ENCODE measurements around the gene ULK4. TPM values are rescaled to one million over a fixed set of nuclear protein-coding genes. Genes with fewer than 3 reads are reported as not detected.
A peak's percentile ranks its signal among the peaks of the same experiment; 100 is the strongest.

Gene ULK4
- total RNA-seq, 1 experiment from 2014 or later: 8.7 TPM

DNA sequence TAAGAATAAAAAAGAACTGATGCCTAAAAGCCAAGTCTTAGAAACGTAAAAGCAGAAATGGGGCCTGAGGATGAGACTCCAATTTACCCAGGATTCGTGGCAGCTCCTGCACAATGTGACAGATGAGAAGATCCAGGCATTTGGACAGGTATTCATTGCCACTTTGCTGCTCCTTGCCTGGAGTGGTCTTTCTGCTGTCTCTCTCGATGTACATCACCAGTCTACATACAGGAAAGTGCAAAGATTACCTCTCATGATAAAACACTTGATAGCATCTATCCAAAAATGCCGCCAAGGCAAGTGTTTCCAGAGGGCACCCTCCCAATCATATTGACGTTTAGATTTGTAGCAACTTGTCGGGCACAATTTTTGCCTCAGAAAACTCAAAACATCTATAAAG, 244.3 kb downstream of the ULK4 start:
- POLR2A ChIA-PET (ENCODE audit: unreplicated experiment): no interaction called here
- no peak for DNase-seq
- H3K4me1 ChIP-seq (replicated peaks; ENCODE audit: insufficient read depth): no peaks in the 10 kb centered on the region
- H3K36me3 ChIP-seq (ENCODE audit: low read depth): no peaks in the 10 kb centered on the region
- H3K9me2 ChIP-seq (ENCODE audit: insufficient read depth): no peaks in the 10 kb centered on the region
- no peak overlapping the region for H2AFZ ChIP-seq
- BruUV-seq (replicated peaks): no TSS peak
- H3K27me3 ChIP-seq (ENCODE audit: insufficient read depth, low read depth): no peaks in the 10 kb centered on the region
- no peak overlapping the region for H3K4me2 ChIP-seq
- H4K20me1 ChIP-seq (ENCODE audit: insufficient read depth): no peaks in the 10 kb centered on the region
- no peaks in the 10 kb centered on the region for H3K9me3 ChIP-seq (ENCODE audit: insufficient read depth, low read depth)
- no peak overlapping the region for H3K27ac ChIP-seq
- peaks cover 6% of the 10 kb centered on the region; the same call in 1 of the 2 replicates for H3F3A ChIP-seq (ENCODE audit: insufficient read depth, low read depth)
- TF ChIP-seq EZH2 (IDR thresholded peaks at IDR 0.05; ENCODE audit: low read depth) (no peak), CTCF (conservative IDR thresholded peaks at IDR 0.05) (no peak)
- intact Hi-C loops (cut with micrococcal nuclease; ENCODE audit: unreplicated experiment): no loop called here
- CTCF ChIA-PET: no interaction called here
- H3K79me2 ChIP-seq (ENCODE audit: low read depth): no peaks in the 10 kb centered on the region
- H3K4me3 ChIP-seq: no peak overlapping the region

DNA sequence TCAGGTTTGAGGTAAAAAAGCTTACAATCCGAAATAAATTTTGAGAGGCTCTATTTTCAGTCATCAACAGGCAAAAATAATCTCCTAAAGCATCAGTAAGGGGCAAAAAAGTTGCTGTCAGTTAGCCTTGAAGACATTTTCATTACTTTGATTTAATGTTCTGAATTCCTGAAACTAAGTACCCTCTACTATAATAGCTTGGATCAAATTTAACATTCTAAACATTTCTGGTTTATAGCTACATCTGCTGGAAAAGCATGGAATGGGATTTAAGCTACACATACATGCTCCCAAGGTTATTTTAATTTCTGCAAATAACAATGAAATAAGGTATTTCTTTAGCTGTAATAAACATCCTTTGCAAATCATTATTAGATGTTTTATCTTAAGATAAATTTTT, 245.4 kb downstream of the ULK4 start:
- Histone ChIP-seq H3K4me1 (replicated peaks; ENCODE audit: insufficient read depth) (peaks cover 3% of the 10 kb centered on the region), H2AFZ (no peak overlapping the region), H3K9me3 (ENCODE audit: insufficient read depth, low read depth) (no peaks in the 10 kb centered on the region), H3K4me3 (no peak overlapping the region), H3K9me2 (ENCODE audit: insufficient read depth) (no peaks in the 10 kb centered on the region), H3K36me3 (ENCODE audit: low read depth) (no peaks in the 10 kb centered on the region), H3K27ac (no peak overlapping the region), H4K20me1 (ENCODE audit: insufficient read depth) (no peaks in the 10 kb centered on the region), H3F3A (ENCODE audit: insufficient read depth, low read depth) (peaks cover 6% of the 10 kb centered on the region; the same call in 1 of the 2 replicates), H3K79me2 (ENCODE audit: low read depth) (no peaks in the 10 kb centered on the region), H3K27me3 (ENCODE audit: insufficient read depth, low read depth) (no peaks in the 10 kb centered on the region), H3K4me2 (no peak overlapping the region)
- intact Hi-C loops (cut with micrococcal nuclease; ENCODE audit: unreplicated experiment): loop anchor here (1.0 kb wide), 1 partner anchor 1132 kb away; no protein-coding TSS in a partner anchor
- CTCF ChIA-PET: no interaction called here
- DNase-seq: no peak
- TF ChIP-seq EZH2 (IDR thresholded peaks at IDR 0.05; ENCODE audit: low read depth) (no peak), CTCF (conservative IDR thresholded peaks at IDR 0.05) (peak; percentile 47)
- no TSS peak for BruUV-seq (replicated peaks)
- POLR2A ChIA-PET (ENCODE audit: unreplicated experiment): no interaction called here

DNA sequence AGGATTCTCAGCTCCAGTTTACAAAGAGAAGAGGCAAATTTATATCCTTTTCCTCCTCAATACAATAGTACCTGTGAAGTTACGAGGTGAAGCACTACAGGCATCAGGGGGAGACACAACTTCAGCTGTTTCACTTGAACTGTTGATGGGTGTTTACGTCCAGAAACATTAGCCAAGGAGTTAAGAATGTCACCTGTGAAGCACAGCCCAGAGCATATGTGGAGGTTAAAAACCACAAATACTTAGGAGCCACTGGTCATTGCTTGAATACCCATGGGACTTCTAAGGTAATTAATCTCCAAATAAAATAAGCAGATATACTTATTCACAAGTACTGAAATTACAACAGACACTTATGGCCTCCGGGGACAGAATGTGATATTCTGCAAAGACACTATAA, 246.5 kb downstream of the ULK4 start:
- ChIA-PET CTCF (no interaction called here), POLR2A (ENCODE audit: unreplicated experiment) (interaction anchor here (0.6 kb wide), 1 partner anchor 377 kb away, joined by 5 read pairs; no protein-coding TSS in a partner anchor)
- H3K9me2 ChIP-seq (ENCODE audit: insufficient read depth): no peaks in the 10 kb centered on the region
- no TSS peak for BruUV-seq (replicated peaks)
- no peaks in the 10 kb centered on the region for H3K9me3 ChIP-seq (ENCODE audit: insufficient read depth, low read depth)
- peaks cover 14% of the 10 kb centered on the region for H3K4me1 ChIP-seq (replicated peaks; ENCODE audit: insufficient read depth)
- no peak overlapping the region for H3K4me3 ChIP-seq
- TF ChIP-seq EZH2 (IDR thresholded peaks at IDR 0.05; ENCODE audit: low read depth): no peak
- no peak for TF ChIP-seq CTCF (conservative IDR thresholded peaks at IDR 0.05)
- H3K79me2 ChIP-seq (ENCODE audit: low read depth): no peaks in the 10 kb centered on the region
- no peak overlapping the region for H3K4me2 ChIP-seq
- no peak for DNase-seq
- H2AFZ ChIP-seq: no peak overlapping the region
- no peaks in the 10 kb centered on the region for H4K20me1 ChIP-seq (ENCODE audit: insufficient read depth)
- no peak overlapping the region for H3K27ac ChIP-seq
- H3K27me3 ChIP-seq (ENCODE audit: insufficient read depth, low read depth): no peaks in the 10 kb centered on the region
- no peaks in the 10 kb centered on the region for H3K36me3 ChIP-seq (ENCODE audit: low read depth)
- H3F3A ChIP-seq (ENCODE audit: insufficient read depth, low read depth): peaks cover 11% of the 10 kb centered on the region
- intact Hi-C loops (cut with micrococcal nuclease; ENCODE audit: unreplicated experiment): no loop called here
